ENCODE data around the gene SAP130.

The SAP130 gene

GRCh38 chr2:128027801-128028667, at the start of gene SAP130:
Gene SAP130 (minus strand): TSS chr2:128028059. CDS start chr2:128026292, 1,767 bp downstream.
- DNase-seq, result peak; percentile 79 to 96

GRCh38 chr2:128076461-128077106, 48.7 kb upstream of the SAP130 start:
- DNase-seq, result no peak

GRCh38 chr2:128073278-128073677, 45.4 kb upstream of the SAP130 start:
- DNase-seq, result no peak

- DNase-seq, result no peak
These were observed 41.9 kb upstream of the SAP130 start for GRCh38 chr2:128069769-128070168.

- no peak for DNase-seq
These were observed 36.5 kb upstream of the SAP130 start for GRCh38 chr2:128064353-128064752.

- no peak for DNase-seq
These were observed 34.7 kb upstream of the SAP130 start for GRCh38 chr2:128062571-128062970.

GRCh38 chr2:128058114-128058513, 30.3 kb upstream of the SAP130 start:
- no peak for DNase-seq

GRCh38 chr2:128057334-128057733, 29.5 kb upstream of the SAP130 start:
- DNase-seq, result no peak

- DNase-seq, result no peak
These were observed 26.4 kb upstream of the SAP130 start for GRCh38 chr2:128054104-128054885.

- DNase-seq, result no peak
These were observed 25.5 kb upstream of the SAP130 start for GRCh38 chr2:128053331-128053730.

GRCh38 chr2:128043041-128043440, 15.2 kb upstream of the SAP130 start:
- DNase-seq, result no peak

GRCh38 chr2:128041561-128041960, 13.7 kb upstream of the SAP130 start:
- DNase-seq, result no peak

- no peak for DNase-seq
These were observed 12.4 kb upstream of the SAP130 start for GRCh38 chr2:128040166-128040771.

GRCh38 chr2:128039535-128039934, 11.7 kb upstream of the SAP130 start:
- no peak for DNase-seq

GRCh38 chr2:128038411-128038810, 10.6 kb upstream of the SAP130 start:
- no peak for DNase-seq

GRCh38 chr2:128037649-128038048, 9.8 kb upstream of the SAP130 start:
- DNase-seq, result no peak

GRCh38 chr2:128036748-128037607, 9.1 kb upstream of the SAP130 start:
- DNase-seq, result no peak

- DNase-seq, result no peak
These were observed 4.2 kb upstream of the SAP130 start for GRCh38 chr2:128032092-128032491.

GRCh38 chr2:128028668-128029054, 802 bp upstream of the SAP130 start:
- DNase-seq, result no peak

- DNase-seq, result peak; percentile 89 to 98
These were observed 520 bp downstream of the SAP130 start for GRCh38 chr2:128027278-128027800.

GRCh38 chr2:128026448-128027277, 1.2 kb downstream of the SAP130 start:
- DNase-seq, result no peak

All from NCI-H446 (cell line).